Progenitor cell of endocrine pancreas (in vitro differentiated cells): ENCODE measurements around the gene RAB1A. TPM values are rescaled to one million over a fixed set of nuclear protein-coding genes. Genes with fewer than 3 reads are reported as not detected.
"Not testable (repeated sequence)": the region's sequence is repeated elsewhere in the genome, so short reads cannot be mapped to it uniquely, and the experiment has no call there.

ENCODE experiments used
- DNase-seq: peaks from one replicate; pipeline ENCODE4 v3.0.0; 2021; ENCODE audit warnings: low spot score; ENCODE audit not compliant: unreplicated experiment
- H3K27ac Mint-ChIP-seq: 2 replicates; pipeline ENCODE4 v1.8.0; 2021; ENCODE audit warnings: mild to moderate bottlenecking, moderate library complexity, mixed read lengths
- H3K27me3 Mint-ChIP-seq: 2 replicates; pipeline ENCODE4 v1.8.0; 2021; ENCODE audit warnings: mixed read lengths
- H3K36me3 Mint-ChIP-seq: 2 replicates; pipeline ENCODE4 v1.8.0; 2022; ENCODE audit warnings: mixed read lengths; ENCODE audit not compliant: insufficient read depth
- H3K4me1 Mint-ChIP-seq: 2 replicates; pipeline ENCODE4 v1.8.0; 2021; ENCODE audit warnings: low read depth, mixed read lengths
- H3K4me3 Mint-ChIP-seq: 2 replicates; pipeline ENCODE4 v1.8.0; 2021; ENCODE audit warnings: low read depth, mild to moderate bottlenecking, moderate library complexity, mixed read lengths
- H3K9me3 Mint-ChIP-seq: 2 replicates; pipeline ENCODE4 v1.8.0; 2021; ENCODE audit warnings: low read depth, mixed read lengths
- CTCF ChIP-seq: fragments of 200-600 bp; sonication (generic); IDR thresholded peaks from one replicate; pipeline ENCODE4 v1.5.0; 2021; ENCODE audit warnings: antibody characterized with exemption, mild to moderate bottlenecking; ENCODE audit not compliant: unreplicated experiment
- total RNA-seq: library from RNA; stranded (reverse); gene quantifications from 2 replicates; pipeline ENCODE4 v1.2.1, GENCODE V29; 2021

The RAB1A gene
- total RNA-seq, 1 donor from 2014 or later, result 134 TPM

DNA sequence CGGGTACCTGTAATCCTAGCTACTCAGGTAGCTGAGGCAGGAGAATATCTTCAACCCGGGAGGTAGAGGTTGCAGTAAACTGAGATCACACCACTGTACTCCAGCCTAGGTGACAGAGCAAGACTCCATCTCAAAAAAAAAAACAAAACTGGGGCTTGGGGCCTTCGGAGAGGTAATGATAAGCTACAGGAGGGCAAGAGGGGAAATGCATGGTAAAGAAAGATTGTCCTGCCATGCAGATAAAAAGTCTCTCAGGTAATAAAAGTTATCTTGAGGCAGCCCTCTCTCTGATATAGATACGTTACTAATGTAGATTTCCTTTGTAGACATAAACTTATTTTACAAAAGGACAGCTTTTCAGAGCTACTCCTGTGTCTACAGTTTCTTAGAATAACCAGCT is 3.7 kb upstream of the RAB1A start:
- Mint-ChIP-seq H3K4me1 (peaks cover 28% of the 10 kb centered on the region), H3K27me3 (no peaks in the 10 kb centered on the region), H3K27ac (peak overlapping the region; percentile 56), H3K4me3 (no peak overlapping the region), H3K9me3 (no peaks in the 10 kb centered on the region), H3K36me3 (no peaks in the 10 kb centered on the region)
- DNase-seq, result no peak
- no peak for TF ChIP-seq CTCF

DNA sequence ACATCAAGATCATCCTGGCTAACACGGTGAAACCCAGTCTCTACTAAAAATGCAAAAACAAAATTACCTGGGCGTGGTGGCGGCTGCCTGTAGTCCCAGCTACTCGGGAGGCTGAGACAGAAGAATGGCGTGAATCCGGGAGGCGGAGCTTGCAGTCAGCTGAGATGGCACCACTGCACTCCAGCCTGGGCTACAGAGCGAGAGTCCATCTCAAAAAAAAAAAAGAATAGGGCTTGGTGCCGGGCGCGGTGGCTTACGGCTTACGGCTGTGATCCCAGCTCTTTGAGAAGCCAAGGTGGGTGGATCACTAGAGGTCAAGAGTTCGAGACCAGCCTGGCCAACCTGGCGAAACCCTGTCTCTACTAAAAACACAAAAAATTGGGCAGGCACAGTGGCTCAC is 3.0 kb upstream of the RAB1A start:
- not testable (repeated sequence) for H3K36me3 Mint-ChIP-seq, H3K27me3 Mint-ChIP-seq, H3K9me3 Mint-ChIP-seq, H3K27ac Mint-ChIP-seq, DNase-seq, H3K4me3 Mint-ChIP-seq
- H3K4me1 Mint-ChIP-seq, result peaks cover 34% of the 10 kb centered on the region

DNA sequence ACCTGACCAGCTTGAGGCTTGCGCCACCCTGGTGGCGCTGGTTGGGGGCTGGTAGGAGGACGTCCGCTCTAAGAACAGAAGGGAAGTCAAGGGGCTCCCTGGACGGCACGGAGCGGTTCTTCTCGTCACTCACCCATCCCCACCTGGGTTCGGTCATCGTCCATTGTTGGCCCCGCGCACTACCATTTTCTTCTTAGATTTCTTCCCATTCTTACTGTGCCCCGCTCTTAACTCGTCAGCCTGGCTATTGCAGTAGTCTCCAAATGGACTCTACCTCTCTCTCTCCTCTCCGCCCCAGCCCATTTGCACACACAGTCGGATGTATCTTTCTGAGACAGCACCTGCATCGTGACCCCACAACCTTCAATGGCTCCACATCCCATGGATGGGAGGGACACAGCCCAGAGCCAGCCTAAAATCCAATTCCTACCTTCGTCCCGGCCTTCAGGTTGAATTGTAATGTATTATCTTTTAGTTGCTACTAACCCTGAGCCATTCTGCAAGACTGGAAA is 814 bp upstream of the RAB1A start:
- H3K9me3 Mint-ChIP-seq, result no peaks in the 10 kb centered on the region
- H3K4me3 Mint-ChIP-seq, result peak overlapping the region; percentile 82
- no peak for DNase-seq
- TF ChIP-seq CTCF, result peak; percentile 4
- H3K27me3 Mint-ChIP-seq, result no peaks in the 10 kb centered on the region
- peaks cover 33% of the 10 kb centered on the region for H3K4me1 Mint-ChIP-seq
- peaks cover 3% of the 10 kb centered on the region for H3K36me3 Mint-ChIP-seq
- peak overlapping the region; percentile 97 for H3K27ac Mint-ChIP-seq

DNA sequence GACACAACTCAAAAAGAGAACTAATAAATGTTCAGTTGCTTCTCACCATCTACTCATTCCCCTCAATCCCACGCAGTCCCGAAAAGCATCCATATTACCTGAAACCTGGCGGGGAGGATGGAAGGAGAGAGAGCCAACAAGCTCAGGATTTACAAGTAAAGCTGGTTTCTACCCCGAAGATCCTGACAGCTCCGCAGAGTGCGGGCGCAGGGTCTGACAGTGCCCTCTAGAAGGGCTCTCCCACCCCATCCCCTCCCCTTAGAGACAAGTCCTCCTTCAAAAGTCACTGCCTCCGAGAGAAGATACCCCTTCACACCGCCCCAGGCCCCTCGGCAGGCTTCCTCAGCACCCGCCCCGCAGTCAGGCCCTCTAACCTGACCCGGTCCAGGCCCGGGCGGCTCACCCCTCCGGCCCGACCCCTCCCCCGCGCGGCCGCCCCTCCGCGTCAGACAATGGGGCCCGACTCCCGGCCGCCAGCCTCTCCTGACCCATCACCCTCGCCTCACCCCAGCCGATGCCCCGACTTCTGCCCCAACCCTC is 550 bp downstream of the RAB1A start:
- peak overlapping the region; percentile 100 for H3K27ac Mint-ChIP-seq
- peak overlapping the region; percentile 93 for H3K4me3 Mint-ChIP-seq
- peak; percentile 44 for DNase-seq

DNA sequence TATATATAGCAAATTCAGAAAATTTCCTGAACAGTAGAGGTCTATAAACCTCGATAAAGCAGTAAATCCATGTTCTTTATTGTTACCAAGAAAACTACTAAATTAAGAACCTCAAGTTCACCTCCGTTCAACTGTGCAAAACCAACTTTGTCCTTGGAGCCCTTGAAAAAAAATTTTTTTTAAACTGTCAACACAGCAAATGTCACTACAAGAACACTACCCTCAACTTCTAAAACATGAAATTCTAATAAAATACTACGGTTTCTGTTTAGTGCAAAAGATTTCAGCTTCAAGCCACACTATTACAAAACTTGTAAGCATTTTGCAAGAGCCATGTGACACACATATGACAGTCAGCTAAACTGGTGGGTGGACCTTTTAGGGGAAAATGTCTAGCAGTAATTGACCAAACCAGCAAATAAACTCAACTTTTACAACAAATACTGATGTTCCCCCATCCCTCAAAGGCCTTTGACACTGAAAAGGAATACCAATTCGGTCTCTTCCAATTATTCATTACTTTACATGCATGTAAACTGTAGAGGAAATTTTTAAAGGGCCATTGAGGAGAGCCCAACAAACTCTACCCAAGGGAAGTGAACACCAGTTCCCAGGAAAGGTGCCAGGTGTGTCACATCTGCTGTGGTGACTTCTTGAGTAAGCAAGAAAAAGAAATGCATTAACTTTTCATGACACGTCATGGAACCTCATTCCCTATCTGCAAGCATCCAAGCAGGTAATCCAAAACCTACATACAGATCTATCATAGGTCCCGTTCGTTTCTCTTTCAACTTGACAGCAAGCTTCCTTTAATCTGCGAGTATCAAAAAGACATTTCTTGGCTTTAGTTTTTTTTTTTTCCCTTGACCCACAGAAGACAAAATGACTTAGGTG is 1.4 kb downstream of the RAB1A start:
- no peaks in the 10 kb centered on the region for H3K9me3 Mint-ChIP-seq
- no peak for DNase-seq
- H3K4me3 Mint-ChIP-seq, result peak overlapping the region; percentile 93
- TF ChIP-seq CTCF, result no peak
- peaks cover 3% of the 10 kb centered on the region for H3K36me3 Mint-ChIP-seq
- peak overlapping the region; percentile 100 for H3K27ac Mint-ChIP-seq
- H3K27me3 Mint-ChIP-seq, result no peaks in the 10 kb centered on the region
- peaks cover 30% of the 10 kb centered on the region for H3K4me1 Mint-ChIP-seq

More for the DNA sequence above, 550 bp downstream of the RAB1A start:
- peaks cover 3% of the 10 kb centered on the region for H3K36me3 Mint-ChIP-seq
- H3K27me3 Mint-ChIP-seq, result no peaks in the 10 kb centered on the region
- peaks cover 33% of the 10 kb centered on the region for H3K4me1 Mint-ChIP-seq
- H3K9me3 Mint-ChIP-seq, result no peaks in the 10 kb centered on the region
- no peak for TF ChIP-seq CTCF

GRCh38 chr2:65125457-65125856 is 4.4 kb downstream of the RAB1A start:
- H3K9me3 Mint-ChIP-seq, DNase-seq, H3K4me3 Mint-ChIP-seq, H3K27ac Mint-ChIP-seq, H3K27me3 Mint-ChIP-seq, H3K36me3 Mint-ChIP-seq: not testable (repeated sequence)
- peaks cover 25% of the 10 kb centered on the region for H3K4me1 Mint-ChIP-seq
